HG03432 (cell line): Measurements from ENCODE around the gene PHC2.
"Not testable (repeated sequence)": the region's sequence is repeated elsewhere in the genome, so short reads cannot be mapped to it uniquely, and the experiment has no call there.

ENCODE experiments used
- ATAC-seq: cut with Tn5 transposase; IDR thresholded peaks from one replicate; pipeline ENCODE4 v1.9.1; 2021; ENCODE audit warnings: mild to moderate bottlenecking, moderate library complexity; ENCODE audit not compliant: unreplicated experiment

PHC2 gene

GRCh38 chr1:33320619-33321165, 110.2 kb downstream of the PHC2 start, which contains the start of gene A3GALT2:
TSS of gene A3GALT2 (minus strand) at chr1:33321098. CDS start at chr1:33321098, 0 bp downstream.
- no peak for ATAC-seq

- no peak for ATAC-seq
These were observed 110.8 kb downstream of the PHC2 start for GRCh38 chr1:33319949-33320618.

GRCh38 chr1:33319186-33319948, 111.5 kb downstream of the PHC2 start:
- ATAC-seq: no peak

GRCh38 chr1:33317946-33318345, 112.9 kb downstream of the PHC2 start:
- ATAC-seq: no peak

- no peak for ATAC-seq
These were observed 113.5 kb downstream of the PHC2 start for GRCh38 chr1:33317354-33317753.

- ATAC-seq: no peak
These were observed 114.3 kb downstream of the PHC2 start for GRCh38 chr1:33316601-33317000.

GRCh38 chr1:33314416-33314815, 116.5 kb downstream of the PHC2 start:
- no peak for ATAC-seq

GRCh38 chr1:33312413-33312749, 118.5 kb downstream of the PHC2 start:
- no peak for ATAC-seq

- ATAC-seq: no peak
These were observed 119.0 kb downstream of the PHC2 start for GRCh38 chr1:33311706-33312412.

- no peak for ATAC-seq
These were observed 120.2 kb downstream of the PHC2 start for GRCh38 chr1:33310702-33311101.

- ATAC-seq: not testable (repeated sequence)
These were observed 121.5 kb downstream of the PHC2 start for GRCh38 chr1:33309351-33309750.

- ATAC-seq: no peak
These were observed 123.4 kb downstream of the PHC2 start for GRCh38 chr1:33307494-33307864.

GRCh38 chr1:33306653-33307493, 124.0 kb downstream of the PHC2 start:
- no peak for ATAC-seq

GRCh38 chr1:33305816-33306652, 124.9 kb downstream of the PHC2 start:
- no peak for ATAC-seq

GRCh38 chr1:33305016-33305415, 125.9 kb downstream of the PHC2 start:
- no peak for ATAC-seq

GRCh38 chr1:33302325-33302724, 128.6 kb downstream of the PHC2 start:
- no peak for ATAC-seq

- no peak for ATAC-seq
These were observed 129.5 kb downstream of the PHC2 start for GRCh38 chr1:33301273-33301984.

- no peak for ATAC-seq
These were observed 130.2 kb downstream of the PHC2 start for GRCh38 chr1:33300673-33301072.

GRCh38 chr1:33299461-33300155, 131.3 kb downstream of the PHC2 start:
- ATAC-seq: no peak
